MCF 10A (cell line): ENCODE measurements around the gene SELENOT. TPM values are rescaled to one million over a fixed set of nuclear protein-coding genes. Genes with fewer than 3 reads are reported as not detected.

Experiments
- BruUV-seq: library from RNA; stranded (reverse); fragments of 400-500 nt; replicated peaks from 2 replicates; lab custom pipeline; 2021; lab: Mats Ljungman, UMichigan
- CTCF ChIA-PET: fragments of 300-600 bp; sonication (Branson Sonifier 250); formaldehyde crosslinking; extraction: SDS; loops from one replicate; lab custom pipeline; 2021; ENCODE audit warnings: antibody characterized with exemption, inconsistent platforms; lab: Yijun Ruan, JAX
- POLR2A ChIA-PET: fragments of 300-600, 350-650 bp; sonication (Branson Sonifier 250); formaldehyde crosslinking; extraction: SDS; loops from one replicate; lab custom pipeline; 2020; ENCODE audit warnings: antibody characterized with exemption, inconsistent platforms; lab: Yijun Ruan, JAX
- DNase-seq: peaks from one replicate; pipeline ENCODE4 v3.0.0-alpha.2; 2018; ENCODE audit not compliant: unreplicated experiment
- H3K27ac Mint-ChIP-seq: one replicate; pipeline ENCODE4 v1.8.0; 2022; ENCODE audit warnings: mild to moderate bottlenecking, low read depth, mixed read lengths; ENCODE audit not compliant: unreplicated experiment
- H3K27me3 Mint-ChIP-seq: one replicate; pipeline ENCODE4 v1.8.0; 2022; ENCODE audit warnings: mixed read lengths; ENCODE audit not compliant: insufficient read depth, unreplicated experiment
- H3K36me3 Mint-ChIP-seq: one replicate; pipeline ENCODE4 v1.8.0; 2022; ENCODE audit warnings: mild to moderate bottlenecking, moderate library complexity, mixed read lengths; ENCODE audit not compliant: insufficient read depth, unreplicated experiment
- H3K4me1 Mint-ChIP-seq: one replicate; pipeline ENCODE4 v1.8.0; 2022; ENCODE audit warnings: mixed read lengths; ENCODE audit not compliant: insufficient read depth, unreplicated experiment
- H3K4me3 Mint-ChIP-seq: one replicate; pipeline ENCODE4 v1.8.0; 2022; ENCODE audit warnings: mild to moderate bottlenecking, moderate library complexity, mixed read lengths; ENCODE audit not compliant: unreplicated experiment
- H3K9me3 Mint-ChIP-seq: one replicate; pipeline ENCODE4 v1.8.0; 2022; ENCODE audit warnings: mixed read lengths; ENCODE audit not compliant: unreplicated experiment
- intact Hi-C: fragments of 100-400 bp; cut with micrococcal nuclease; formaldehyde crosslinking; loops from 2 replicates; pipeline ENCODE4 v1.14.1; 2022
- total RNA-seq: library from RNA; stranded (reverse); gene quantifications from 2 replicates; pipeline ENCODE4 v1.2.3, GENCODE V29; 2022
- TF ChIP-seq, protein P1 (sequence below): fragments of 200-600 bp; IDR thresholded peaks from one replicate; pipeline ENCODE4 v1.8.0; 2022; ENCODE audit warnings: antibody characterized with exemption, mild to moderate bottlenecking; ENCODE audit not compliant: unreplicated experiment

SELENOT gene
- total RNA-seq, 1 experiment from 2014 or later = 71.1 TPM

DNA sequence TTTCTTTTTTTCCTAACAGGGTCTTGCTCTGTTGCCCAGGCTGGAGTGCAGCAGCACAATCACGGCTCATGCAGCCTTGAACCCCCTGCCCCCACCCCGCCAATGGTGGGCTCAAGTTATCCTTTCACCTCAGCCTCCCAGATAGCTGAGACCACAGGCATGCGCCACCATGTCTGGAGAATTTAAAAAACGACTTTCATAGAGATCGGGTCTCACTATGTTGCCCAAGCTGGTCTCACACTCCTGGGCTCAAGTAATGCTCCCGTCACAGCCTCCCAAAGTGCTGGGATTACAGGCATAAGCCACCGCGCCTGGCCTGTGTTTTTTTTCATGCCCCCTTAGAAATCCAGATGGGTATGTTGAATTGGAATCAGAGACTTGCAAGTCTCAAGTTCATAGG lies 60.3 kb downstream of the SELENOT start:
- BruUV-seq = no TSS peak
- TF ChIP-seq, protein P1, sequence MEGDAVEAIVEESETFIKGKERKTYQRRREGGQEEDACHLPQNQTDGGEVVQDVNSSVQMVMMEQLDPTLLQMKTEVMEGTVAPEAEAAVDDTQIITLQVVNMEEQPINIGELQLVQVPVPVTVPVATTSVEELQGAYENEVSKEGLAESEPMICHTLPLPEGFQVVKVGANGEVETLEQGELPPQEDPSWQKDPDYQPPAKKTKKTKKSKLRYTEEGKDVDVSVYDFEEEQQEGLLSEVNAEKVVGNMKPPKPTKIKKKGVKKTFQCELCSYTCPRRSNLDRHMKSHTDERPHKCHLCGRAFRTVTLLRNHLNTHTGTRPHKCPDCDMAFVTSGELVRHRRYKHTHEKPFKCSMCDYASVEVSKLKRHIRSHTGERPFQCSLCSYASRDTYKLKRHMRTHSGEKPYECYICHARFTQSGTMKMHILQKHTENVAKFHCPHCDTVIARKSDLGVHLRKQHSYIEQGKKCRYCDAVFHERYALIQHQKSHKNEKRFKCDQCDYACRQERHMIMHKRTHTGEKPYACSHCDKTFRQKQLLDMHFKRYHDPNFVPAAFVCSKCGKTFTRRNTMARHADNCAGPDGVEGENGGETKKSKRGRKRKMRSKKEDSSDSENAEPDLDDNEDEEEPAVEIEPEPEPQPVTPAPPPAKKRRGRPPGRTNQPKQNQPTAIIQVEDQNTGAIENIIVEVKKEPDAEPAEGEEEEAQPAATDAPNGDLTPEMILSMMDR = no peak
- H3K9me3 Mint-ChIP-seq = no peaks in the 10 kb centered on the region
- POLR2A ChIA-PET = no interaction called here
- H3K4me3 Mint-ChIP-seq = no peak overlapping the region
- H3K27ac Mint-ChIP-seq = no peak overlapping the region
- intact Hi-C loops = no loop called here
- H3K4me1 Mint-ChIP-seq = no peaks in the 10 kb centered on the region
- CTCF ChIA-PET = no interaction called here
- DNase-seq = no peak
- H3K27me3 Mint-ChIP-seq = peaks cover 9% of the 10 kb centered on the region
- H3K36me3 Mint-ChIP-seq = no peaks in the 10 kb centered on the region

DNA sequence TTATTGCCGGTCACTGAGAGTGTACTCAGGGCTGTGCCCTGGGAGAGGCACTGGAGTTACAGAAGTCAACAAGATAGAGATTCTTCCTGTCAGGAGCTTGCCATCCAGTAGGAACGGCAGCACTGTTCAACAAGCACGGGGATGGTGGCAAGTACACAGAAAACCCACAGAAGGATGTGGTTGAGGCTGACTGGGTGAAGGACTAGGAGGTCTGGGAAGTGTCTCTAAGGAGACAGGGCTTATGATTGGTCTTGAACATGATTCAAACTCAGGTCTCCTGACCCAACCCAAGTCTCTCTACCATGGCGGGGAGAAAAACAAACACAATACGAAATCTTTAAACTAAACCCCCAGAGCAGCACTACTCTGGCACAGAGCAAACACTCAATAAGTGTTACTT lies 63.0 kb downstream of the SELENOT start:
- ChIA-PET CTCF (no interaction called here), POLR2A (interaction anchor here (0.6 kb wide), 1 partner anchor 1067 kb away, joined by 3 read pairs; the partner anchor contains the start of gene AADACL2)
- no peak for DNase-seq
- H3K9me3 Mint-ChIP-seq = no peaks in the 10 kb centered on the region
- no peak overlapping the region for H3K4me3 Mint-ChIP-seq
- H3K27me3 Mint-ChIP-seq = no peaks in the 10 kb centered on the region
- H3K27ac Mint-ChIP-seq = no peak overlapping the region
- BruUV-seq = no TSS peak
- H3K36me3 Mint-ChIP-seq = no peaks in the 10 kb centered on the region
- intact Hi-C loops = no loop called here
- TF ChIP-seq, protein P1 = no peak
- no peaks in the 10 kb centered on the region for H3K4me1 Mint-ChIP-seq

DNA sequence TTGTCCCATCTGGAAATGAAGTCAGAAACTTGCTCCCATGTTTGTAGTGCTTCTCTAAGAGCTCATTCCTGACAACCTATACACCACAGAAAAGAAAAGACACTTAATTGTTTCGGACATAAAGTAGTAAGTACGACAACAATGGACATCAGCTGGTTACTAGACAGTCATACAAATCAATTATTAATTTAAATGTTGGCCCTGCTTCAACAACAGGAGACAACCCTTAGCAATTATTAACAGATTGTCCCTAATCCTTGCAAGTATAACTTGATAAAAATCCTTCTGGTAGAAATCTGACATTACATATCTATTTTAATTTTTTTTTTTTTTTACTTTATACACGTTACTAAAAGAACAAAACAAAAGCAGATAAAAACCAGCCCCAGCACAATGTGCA lies 70.8 kb downstream of the SELENOT start:
- DNase-seq = no peak
- intact Hi-C loops = no loop called here
- H3K27ac Mint-ChIP-seq = no peak overlapping the region
- H3K27me3 Mint-ChIP-seq = peaks cover 11% of the 10 kb centered on the region
- CTCF ChIA-PET = no interaction called here
- peaks cover 18% of the 10 kb centered on the region for H3K9me3 Mint-ChIP-seq
- H3K36me3 Mint-ChIP-seq = no peaks in the 10 kb centered on the region
- POLR2A ChIA-PET = interaction anchor here (0.6 kb wide), 1 partner anchor 68 kb away, joined by 4 read pairs; no protein-coding TSS in a partner anchor
- no peaks in the 10 kb centered on the region for H3K4me1 Mint-ChIP-seq
- BruUV-seq = no TSS peak
- no peak overlapping the region for H3K4me3 Mint-ChIP-seq
- TF ChIP-seq, protein P1 = no peak

DNA sequence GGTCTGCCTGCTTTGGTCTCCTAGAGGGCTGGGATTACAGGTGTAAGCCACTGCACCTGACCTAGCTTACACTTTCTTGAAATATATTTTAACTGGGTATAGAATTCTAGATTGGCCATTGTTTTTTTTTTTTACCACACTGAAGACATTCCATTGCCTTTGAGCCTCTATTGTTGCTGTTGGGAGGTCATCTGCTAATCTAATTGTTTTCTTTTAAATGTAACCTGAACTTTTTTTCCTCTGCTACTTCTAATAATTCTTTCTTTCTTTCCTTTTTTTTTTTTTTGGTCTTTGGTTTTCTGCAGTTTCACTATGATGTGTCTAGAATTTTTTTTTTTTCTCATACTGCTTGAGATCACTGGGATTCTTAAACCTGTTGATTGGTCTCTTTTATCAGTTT lies 72.5 kb downstream of the SELENOT start:
- Mint-ChIP-seq H3K27me3 (peaks cover 11% of the 10 kb centered on the region), H3K4me1 (no peaks in the 10 kb centered on the region), H3K36me3 (no peaks in the 10 kb centered on the region), H3K27ac (no peak overlapping the region), H3K4me3 (no peak overlapping the region), H3K9me3 (peaks cover 18% of the 10 kb centered on the region)
- ChIA-PET CTCF (no interaction called here), POLR2A (interaction anchor here (0.5 kb wide), 1 partner anchor 195 kb away, joined by 3 read pairs; no protein-coding TSS in a partner anchor)
- TF ChIP-seq, protein P1 = no peak
- no TSS peak for BruUV-seq
- intact Hi-C loops = no loop called here
- peak; percentile 2 for DNase-seq

Other genes with a start within 250 kb of the SELENOT start
- 31.2 and 36.2 TPM in 2 replicates for gene TSC22D2, start 195.0 kb upstream of the SELENOT start, total RNA-seq
- 227 and 308 TPM in 2 replicates for gene SERP1, start 56.8 kb upstream of the SELENOT start, total RNA-seq
- gene EIF2A, start 56.5 kb upstream of the SELENOT start, total RNA-seq = 112 and 117 TPM in 2 replicates
- not detected in 2 replicates for gene ERICH6, start 100.6 kb downstream of the SELENOT start, total RNA-seq
- gene SIAH2, start 159.8 kb downstream of the SELENOT start, total RNA-seq = 20.0 and 35.4 TPM in 2 replicates